Brain microvascular endothelial cell (primary cell): ENCODE results near the gene MANEAL.
A peak's percentile ranks its signal among the peaks of the same experiment; 100 is the strongest.

Experiments
- DNase-seq: peaks from one replicate; pipeline ENCODE4 v3.0.0-alpha.2; 2020
- H3K27ac ChIP-seq: fragments of 250-450 bp; sonication (Bioruptor Pico); 2 replicates; pipeline ENCODE4 v1.5.1; 2020; ENCODE audit warnings: mild to moderate bottlenecking, moderate library complexity
- H3K27me3 ChIP-seq: fragments of 250-450 bp; sonication (Bioruptor Pico); replicated peaks from 2 replicates; pipeline ENCODE4 v1.5.1; 2020; ENCODE audit warnings: mild to moderate bottlenecking
- H3K36me3 ChIP-seq: fragments of 250-450 bp; sonication (Bioruptor Pico); replicated peaks from 2 replicates; pipeline ENCODE4 v1.5.1; 2020; ENCODE audit warnings: mild to moderate bottlenecking
- H3K4me3 ChIP-seq: 2 replicates; pipeline ENCODE4 v1.5.1; 2011; ENCODE audit warnings: low read depth, mild to moderate bottlenecking, control low read depth, low read length, moderate library complexity
- CTCF ChIP-seq: IDR thresholded peaks from 2 replicates; pipeline ENCODE4 v1.5.1; 2011; ENCODE audit warnings: low read depth, mild to moderate bottlenecking, moderate library complexity, low read length, control low read depth, inconsistent platforms; ENCODE audit errors: missing control alignments
- in situ Hi-C: cut with HindIII; loops from 2 replicates; pipeline ENCODE4 v1.10.0; 2017; ENCODE audit warnings: low sequenced_read_pairs, low pct_ligation_motif_present

Gene MANEAL

GRCh38 chr1:37794372-37795339 is 1.0 kb downstream of the MANEAL start:
- Histone ChIP-seq H3K4me3 (no peak overlapping the region), H3K27me3 (peaks cover 14% of the 10 kb centered on the region), H3K27ac (no peak overlapping the region), H3K36me3 (no peaks in the 10 kb centered on the region)
- TF ChIP-seq CTCF, result no peak
- in situ Hi-C loops, result no loop called here
- DNase-seq, result no peak

GRCh38 chr1:37795340-37796125 is 1.9 kb downstream of the MANEAL start:
- H3K36me3 ChIP-seq, result no peaks in the 10 kb centered on the region
- TF ChIP-seq CTCF, result no peak
- H3K27ac ChIP-seq, result no peak overlapping the region
- no peak overlapping the region for H3K4me3 ChIP-seq
- peaks cover 14% of the 10 kb centered on the region for H3K27me3 ChIP-seq
- in situ Hi-C loops, result no loop called here
- DNase-seq, result peak; percentile 25

- in situ Hi-C loops, result no loop called here
- H3K4me3 ChIP-seq, result no peak overlapping the region
- H3K27me3 ChIP-seq, result peaks cover 5% of the 10 kb centered on the region
- no peak overlapping the region for H3K27ac ChIP-seq
- no peak for TF ChIP-seq CTCF
- DNase-seq, result peak; percentile 57
- H3K36me3 ChIP-seq, result peaks cover 14% of the 10 kb centered on the region
Observed at GRCh38 chr1:37797750-37798345, 4.2 kb downstream of the MANEAL start.

GRCh38 chr1:37802439-37802838 is 8.8 kb downstream of the MANEAL start:
- DNase-seq, result no peak
- TF ChIP-seq CTCF, result no peak
- H3K4me3 ChIP-seq, result no peak overlapping the region
- in situ Hi-C loops, result no loop called here
- peaks cover 54% of the 10 kb centered on the region for H3K36me3 ChIP-seq
- no peaks in the 10 kb centered on the region for H3K27me3 ChIP-seq
- no peak overlapping the region for H3K27ac ChIP-seq

- Histone ChIP-seq H3K4me3 (peak overlapping the region; percentile 79), H3K36me3 (peaks cover 47% of the 10 kb centered on the region)
- in situ Hi-C loops, result no loop called here
Observed at GRCh38 chr1:37807220-37807554, 13.5 kb downstream of the MANEAL start.

More at GRCh38 chr1:37807220-37807554, 13.5 kb downstream of the MANEAL start:
- no peak for DNase-seq
- no peaks in the 10 kb centered on the region for H3K27me3 ChIP-seq
- peak overlapping the region; percentile 71 for H3K27ac ChIP-seq
- no peak for TF ChIP-seq CTCF
